H1 (cell line): ENCODE data around the gene IL16. TPM values are rescaled to one million over a fixed set of nuclear protein-coding genes. Genes with fewer than 3 reads are reported as not detected.
A peak's percentile ranks its signal among the peaks of the same experiment; 100 is the strongest.

Source experiments
- CTCF ChIA-PET: fragments of 300-600 bp; sonication (Branson Sonifier 250); formaldehyde crosslinking; loops from one replicate; lab custom pipeline; 2021; ENCODE audit not compliant: partially characterized antibody; lab: Charles Lee
- POLR2A ChIA-PET: fragments of 300-600 bp; sonication (Branson Sonifier 250); formaldehyde crosslinking; loops from one replicate; lab custom pipeline; 2021; ENCODE audit warnings: inconsistent platforms; ENCODE audit not compliant: partially characterized antibody; lab: Charles Lee
- DNase-seq, 2 experiments: peaks; one replicate each; pipeline versions ENCODE4 v3.0.0 to v3.0.0-alpha.2; 2010 to 2022; ENCODE audit warnings: low spot score in 2 of 2, low read depth in 1 of 2, mixed read lengths in 1 of 2
- FAIRE-seq: peaks from 2 replicates; lab custom pipeline; 2011; peaks lifted over from hg19 to GRCh38; lab: Jason Lieb, UNC
- H2AFZ ChIP-seq: 2 replicates; pipeline ENCODE4 v1.8.1; 2012; ENCODE audit warnings: low read length, inconsistent platforms
- H2AK5ac ChIP-seq: 2 replicates; pipeline ENCODE4 v1.6.1; 2013; ENCODE audit warnings: low read depth, low read length
- H2BK120ac ChIP-seq: replicated peaks from 2 replicates; pipeline ENCODE3; 2013; ENCODE audit warnings: low read depth, low read length, inconsistent platforms
- H2BK12ac ChIP-seq: 2 replicates; pipeline ENCODE4 v1.6.1; 2013; ENCODE audit warnings: low read depth, low read length
- H2BK15ac ChIP-seq: 2 replicates; pipeline ENCODE4 v1.6.1; 2013; ENCODE audit warnings: low read length
- H2BK20ac ChIP-seq: 2 replicates; pipeline ENCODE4 v1.6.1; 2013; ENCODE audit warnings: low read length
- H2BK5ac ChIP-seq: 2 replicates; pipeline ENCODE4 v1.6.1; 2013; ENCODE audit warnings: low read depth, low read length
- H3K14ac ChIP-seq: 2 replicates; pipeline ENCODE4 v1.6.1; 2013; ENCODE audit warnings: inconsistent platforms; ENCODE audit not compliant: insufficient read length
- H3K18ac ChIP-seq: 2 replicates; pipeline ENCODE4 v1.6.1; 2013; ENCODE audit warnings: low read length; ENCODE audit errors: extremely low read depth
- H3K23ac ChIP-seq: 2 replicates; pipeline ENCODE4 v1.6.1; 2013; ENCODE audit warnings: inconsistent platforms; ENCODE audit not compliant: insufficient read length
- H3K23me2 ChIP-seq: 2 replicates; pipeline ENCODE4 v1.6.1; 2013; ENCODE audit warnings: low read depth, low read length
- H3K27ac ChIP-seq: 2 replicates; pipeline ENCODE4 v1.6.1; 2011; ENCODE audit warnings: low read depth, low read length, inconsistent platforms
- H3K27me3 ChIP-seq, 4 experiments: replicated peaks in 1 of 4; 1 replicate in 1 of 4; 2 replicates in 3 of 4; pipeline versions ENCODE4 v1.6.1 to v1.8.1; 2011 to 2013; ENCODE audit warnings: low read length in 3 of 4, mild to moderate bottlenecking in 3 of 4, inconsistent platforms in 2 of 4, mixed read lengths in 2 of 4, moderate library complexity in 1 of 4; ENCODE audit not compliant: control insufficient read depth in 3 of 4, insufficient read depth in 3 of 4; ENCODE audit errors: extremely low read depth in 1 of 4
- H3K36me3 ChIP-seq, 4 experiments: 2 replicates each; pipeline versions ENCODE4 v1.6.1 to v1.8.1; 2011 to 2013; ENCODE audit warnings: mild to moderate bottlenecking in 4 of 4, low read length in 3 of 4, moderate library complexity in 2 of 4, control low read depth in 1 of 4, inconsistent platforms in 1 of 4; ENCODE audit not compliant: insufficient read depth in 4 of 4, control insufficient read depth in 2 of 4
- H3K4ac ChIP-seq: replicated peaks from 2 replicates; pipeline ENCODE3; 2013; ENCODE audit warnings: low read length, low read depth, mixed read lengths, inconsistent platforms; ENCODE audit not compliant: insufficient read length
- H3K4me1 ChIP-seq, 4 experiments: replicated peaks in 1 of 4; 1 replicate in 1 of 4; 2 replicates in 3 of 4; pipeline versions ENCODE4 v1.6.1 to v1.8.1; 2011 to 2013; ENCODE audit warnings: low read length in 3 of 4, inconsistent platforms in 2 of 4, mixed read lengths in 1 of 4; ENCODE audit not compliant: insufficient read depth in 4 of 4, control insufficient read depth in 3 of 4
- H3K4me2 ChIP-seq, 2 experiments: 2 replicates each; pipeline versions ENCODE4 v1.6.1 to v1.8.1; 2011 to 2013; ENCODE audit warnings: low read depth in 2 of 2, low read length in 2 of 2, control low read depth in 1 of 2, inconsistent platforms in 1 of 2, mild to moderate bottlenecking in 1 of 2; ENCODE audit not compliant: insufficient read depth in 1 of 2
- H3K4me3 ChIP-seq, 4 experiments: fragments of 200-600, 300-600 bp in 1 of 4; sonication (generic), shearing (Covaris generic), sonication (Bioruptor Twin) in 1 of 4; 2 replicates each; pipeline versions ENCODE4 v1.5.1 to v1.8.1; 2011 to 2016; ENCODE audit warnings: low read length in 4 of 4, low read depth in 3 of 4, control low read depth in 2 of 4, inconsistent platforms in 2 of 4, mild to moderate bottlenecking in 2 of 4, mixed read lengths in 1 of 4, moderate library complexity in 1 of 4; ENCODE audit not compliant: insufficient read depth in 2 of 4; ENCODE audit errors: extremely low read depth in 1 of 4
- H3K56ac ChIP-seq: replicated peaks from 2 replicates; pipeline ENCODE3; 2013; ENCODE audit warnings: low read depth, mild to moderate bottlenecking, mixed read lengths, low read length, inconsistent platforms; ENCODE audit not compliant: insufficient read length
- H3K79me1 ChIP-seq: 2 replicates; pipeline ENCODE4 v1.6.1; 2013; ENCODE audit warnings: low read depth, low read length, control low read depth
- H3K79me2 ChIP-seq, 2 experiments: 2 replicates each; pipeline versions ENCODE4 v1.6.1 to v1.8.1; 2012 to 2013; ENCODE audit warnings: low read length in 2 of 2, mild to moderate bottlenecking in 2 of 2, inconsistent platforms in 1 of 2; ENCODE audit not compliant: insufficient read depth in 2 of 2, control insufficient read depth in 1 of 2
- H3K9ac ChIP-seq, 4 experiments: replicated peaks in 1 of 4; 1 replicate in 1 of 4; 2 replicates in 3 of 4; pipeline versions ENCODE4 v1.6.1 to v1.8.1; 2011 to 2013; ENCODE audit warnings: low read depth in 3 of 4, low read length in 3 of 4, control low read depth in 2 of 4, mild to moderate bottlenecking in 2 of 4, moderate library complexity in 2 of 4, inconsistent platforms in 1 of 4; ENCODE audit errors: extremely low read depth in 1 of 4
- H3K9me3 ChIP-seq, 2 experiments: 2 replicates each; pipeline versions ENCODE4 v1.6.1 to v1.8.1; 2012 to 2013; ENCODE audit warnings: mild to moderate bottlenecking in 2 of 2, moderate library complexity in 2 of 2, control low read depth in 1 of 2, inconsistent platforms in 1 of 2, low read depth in 1 of 2, low read length in 1 of 2, mixed read lengths in 1 of 2; ENCODE audit not compliant: insufficient read depth in 2 of 2
- H4K20me1 ChIP-seq, 2 experiments: replicated peaks in 1 of 2; 2 replicates each; pipeline versions ENCODE3 to v1.8.1; 2011 to 2013; ENCODE audit warnings: inconsistent platforms in 2 of 2, low read length in 2 of 2, mild to moderate bottlenecking in 1 of 2; ENCODE audit not compliant: insufficient read depth in 2 of 2, control insufficient read depth in 1 of 2
- H4K5ac ChIP-seq: 2 replicates; pipeline ENCODE4 v1.6.1; 2013; ENCODE audit warnings: low read length, low read depth, mixed read lengths, inconsistent platforms; ENCODE audit not compliant: insufficient read length
- H4K8ac ChIP-seq: 2 replicates; pipeline ENCODE4 v1.8.0; 2013; ENCODE audit warnings: mild to moderate bottlenecking, moderate library complexity, low read length, inconsistent platforms; ENCODE audit not compliant: insufficient read depth; ENCODE audit errors: extremely low read depth
- H4K91ac ChIP-seq: replicated peaks from 2 replicates; pipeline ENCODE3; 2013; ENCODE audit warnings: low read length, mixed read lengths, inconsistent platforms; ENCODE audit not compliant: insufficient read length
- ATF3 ChIP-seq: IDR thresholded peaks from 2 replicates; pipeline ENCODE4 v1.6.1; 2011; ENCODE audit warnings: low read depth, mild to moderate bottlenecking, low read length; ENCODE audit not compliant: insufficient read depth
- JUN ChIP-seq: IDR thresholded peaks from 2 replicates; pipeline ENCODE4 v1.6.1; 2011; ENCODE audit warnings: low read depth, mild to moderate bottlenecking, improper control_type of control experiment, low read length
- KDM4A ChIP-seq: IDR thresholded peaks from one replicate; pipeline ENCODE4 v1.7.1; 2012; ENCODE audit warnings: low read depth, mild to moderate bottlenecking, moderate library complexity, low read length, inconsistent platforms; ENCODE audit not compliant: severe bottlenecking
- RFX5 ChIP-seq: IDR thresholded peaks from 2 replicates; pipeline ENCODE4 v1.6.1; 2011; ENCODE audit warnings: low read depth, low read length, improper control_type of control experiment, borderline replicate concordance
- WGBS, 2 experiments: shearing (Covaris generic) in 1 of 2; methylation state at CpG; one replicate each; pipeline versions ENCODE4 v1.1.6 to v1.1.7; 2013 to 2015; ENCODE audit warnings: low lambda C conversion rate in 2 of 2, mixed read lengths in 2 of 2, inconsistent platforms in 1 of 2, low coverage in 1 of 2, missing lambda C conversion rate in 1 of 2; ENCODE audit not compliant: insufficient replicate concordance in 2 of 2, insufficient coverage in 1 of 2, insufficient read length in 1 of 2; ENCODE audit errors: extremely low coverage in 1 of 2, missing lambda C conversion rate in 1 of 2; 5-methylcytosine and 5-hydroxymethylcytosine counted together
- polyA plus RNA-seq, 7 experiments: library from polyadenylated mRNA; depleted of rRNA in 3 of 7; stranded (reverse) in 5 of 7; unstranded in 2 of 7; fragments of >200 nt in 5 of 7; fragments of 200-250 nt in 2 of 7; gene quantifications; 1 replicate in 5 of 7; 2 replicates in 1 of 7; 4 replicates in 1 of 7; pipeline versions ENCODE4 v1.2.1 to v1.2.3, GENCODE V29; 2011 to 2013; ENCODE audit warnings: missing spikeins in 2 of 7, mixed read lengths in 2 of 7
- total RNA-seq: library from RNA; stranded (reverse); fragmentation: NEBNext Ultra II Directional; extraction: Animal tissue kit (Norgen Biotek cat#: 25700); gene quantifications from 2 replicates; pipeline ENCODE4 v1.2.1, GENCODE V29; 2021

Gene IL16
- total and polyA plus RNA-seq, 2 of the 8 experiments (the other 6 are each of a cell fraction or from before 2014, with no cell fraction given), result 0.03 to 0.09 TPM

- Histone ChIP-seq H2BK12ac (no peak overlapping the region), H4K91ac (no peak overlapping the region), H3K9ac (no peak overlapping the region), H3K79me2 (no peaks in the 10 kb centered on the region), H3K56ac (no peak overlapping the region), H3K4me2 (no peak overlapping the region), H2BK120ac (no peak overlapping the region), H3K4me3 (no peak overlapping the region), H3K79me1 (no peaks in the 10 kb centered on the region), H3K27ac (no peak overlapping the region), H2BK5ac (no peak overlapping the region), H3K27me3 (no peaks in the 10 kb centered on the region), H3K23ac (no peak overlapping the region), H3K23me2 (no peaks in the 10 kb centered on the region), H3K9me3 (no peaks in the 10 kb centered on the region), H2BK15ac (no peak overlapping the region), H2AFZ (no peak overlapping the region), H4K8ac (no peak overlapping the region), H3K4ac (no peak overlapping the region), H3K18ac (peak overlapping the region; percentile 13; the same call in 1 of the 2 replicates), H4K20me1 (no peaks in the 10 kb centered on the region), H3K4me1 (peaks cover 6 to 18% (median 12%) of the 10 kb centered on the region in 4 experiments), H4K5ac (no peak overlapping the region), H3K14ac (no peak overlapping the region), H2BK20ac (no peak overlapping the region), H3K36me3 (no peaks in the 10 kb centered on the region; a peak in 1 of 8 replicates), H2AK5ac (peak overlapping the region; percentile 10; the same call in 1 of the 2 replicates)
- no peak for DNase-seq
- no peak for FAIRE-seq
- 87% methylated on average over 5 of the region's 5 CpGs; no CpG with 5 or more reads in 1 of the 2 experiments for WGBS, 2 experiments
- POLR2A ChIA-PET, result interaction anchor here (1.3 kb wide), 1 partner anchor 22 kb away, joined by 3 read pairs; the partner anchor contains the start of gene STARD5
- TF ChIP-seq JUN (no peak), RFX5 (no peak), ATF3 (no peak), KDM4A (no peak)
- CTCF ChIA-PET, result interaction anchor here (0.6 to 2.3 kb wide), 7 partner anchors 8 to 304 kb away, joined by 3 to 10 read pairs (median 5); no protein-coding TSS in a partner anchor
These were observed 105.2 kb downstream of the IL16 start for GRCh38 chr15:81301815-81302399.
